WTC11 (cell line): ENCODE data around the gene NCAM2. TPM values are rescaled to one million over a fixed set of nuclear protein-coding genes. Genes with fewer than 3 reads are reported as not detected.
A peak's percentile ranks its signal among the peaks of the same experiment; 100 is the strongest.

Source experiments
- ATAC-seq: fragments of 200-7000 bp; cut with Tn5 transposase; 2 replicates; pipeline ENCODE4 v1.10.0; 2021; ENCODE audit warnings: mild to moderate bottlenecking, moderate library complexity
- CTCF ChIA-PET: fragments of 300-600 bp; sonication (Branson Sonifier 250); formaldehyde crosslinking; loops from one replicate; lab custom pipeline; 2021; ENCODE audit warnings: antibody characterized with exemption; lab: Charles Lee
- POLR2A ChIA-PET: fragments of 350-600 bp; sonication (Branson Sonifier 250); formaldehyde crosslinking; loops from one replicate; lab custom pipeline; 2021; ENCODE audit warnings: antibody characterized with exemption; lab: Charles Lee
- DNase-seq: peaks from one replicate; pipeline ENCODE4 v3.0.0; 2021; ENCODE audit warnings: low spot score
- H3K27ac Mint-ChIP-seq: 2 replicates; pipeline ENCODE4 v1.8.0; 2021; ENCODE audit warnings: mixed read lengths
- H3K27me3 Mint-ChIP-seq: 2 replicates; pipeline ENCODE4 v1.8.0; 2021; ENCODE audit warnings: low read depth, mild to moderate bottlenecking, moderate library complexity, mixed read lengths
- H3K36me3 Mint-ChIP-seq: 2 replicates; pipeline ENCODE4 v1.8.0; 2021; ENCODE audit warnings: mixed read lengths
- H3K4me1 Mint-ChIP-seq: 2 replicates; pipeline ENCODE4 v1.8.0; 2022; ENCODE audit warnings: mixed read lengths
- H3K4me3 Mint-ChIP-seq: 2 replicates; pipeline ENCODE4 v1.8.0; 2021; ENCODE audit warnings: mild to moderate bottlenecking, moderate library complexity, mixed read lengths
- H3K9me3 Mint-ChIP-seq: 2 replicates; pipeline ENCODE4 v1.8.0; 2021; ENCODE audit warnings: mixed read lengths
- AFF4 ChIP-seq: sonication (generic); formaldehyde crosslinking; IDR thresholded peaks from 2 replicates; pipeline ENCODE4 v1.8.1; 2023; ENCODE audit warnings: mild to moderate bottlenecking, missing genetic modification reagents, borderline replicate concordance
- CREM ChIP-seq: sonication (generic); formaldehyde crosslinking; IDR thresholded peaks from 2 replicates; pipeline ENCODE4 v1.8.1; 2022; ENCODE audit warnings: mild to moderate bottlenecking, missing genetic modification reagents, moderate library complexity
- CTCF ChIP-seq: fragments of 200-600 bp; IDR thresholded peaks from 2 replicates; pipeline ENCODE4 v1.8.0; 2022; ENCODE audit warnings: antibody characterized with exemption
- ELF4 ChIP-seq: sonication (generic); formaldehyde crosslinking; IDR thresholded peaks from 2 replicates; pipeline ENCODE4 v1.8.1; 2022; ENCODE audit warnings: low read depth, mild to moderate bottlenecking, moderate library complexity, missing genetic modification reagents
- ESRRA ChIP-seq: sonication (generic); formaldehyde crosslinking; IDR thresholded peaks from 2 replicates; pipeline ENCODE4 v1.8.1; 2022; ENCODE audit warnings: mild to moderate bottlenecking, missing genetic modification reagents, borderline replicate concordance
- ETV6 ChIP-seq: sonication (generic); formaldehyde crosslinking; IDR thresholded peaks from 2 replicates; pipeline ENCODE4 v1.8.1; 2022; ENCODE audit warnings: mild to moderate bottlenecking, missing genetic modification reagents
- FOXP1 ChIP-seq: sonication (generic); formaldehyde crosslinking; IDR thresholded peaks from 2 replicates; pipeline ENCODE4 v1.8.0; 2022; ENCODE audit warnings: missing genetic modification reagents, mild to moderate bottlenecking, moderate library complexity, borderline replicate concordance
- GTF2I ChIP-seq: fragments of 250-450 bp; sonication (Bioruptor Pico); conservative IDR thresholded peaks from 2 replicates; pipeline ENCODE4 v1.4.0; 2021; ENCODE audit warnings: mild to moderate bottlenecking
- JUN ChIP-seq: sonication (generic); formaldehyde crosslinking; IDR thresholded peaks from 2 replicates; pipeline ENCODE4 v1.8.0; 2023; ENCODE audit warnings: mild to moderate bottlenecking, missing genetic modification reagents
- NR1H2 ChIP-seq: sonication (generic); formaldehyde crosslinking; IDR thresholded peaks from 2 replicates; pipeline ENCODE4 v1.9.0; 2021; ENCODE audit warnings: mild to moderate bottlenecking, moderate library complexity, missing genetic modification reagents
- SMAD3 ChIP-seq: sonication (generic); formaldehyde crosslinking; IDR thresholded peaks from 2 replicates; pipeline ENCODE4 v1.8.0; 2022; ENCODE audit warnings: missing genetic modification reagents, mild to moderate bottlenecking, borderline replicate concordance
- TCF7 ChIP-seq: sonication (generic); formaldehyde crosslinking; IDR thresholded peaks from 2 replicates; pipeline ENCODE4 v1.8.0; 2022; ENCODE audit warnings: mild to moderate bottlenecking, low read depth, missing genetic modification reagents, moderate library complexity
- TEAD4 ChIP-seq: sonication (generic); formaldehyde crosslinking; IDR thresholded peaks from 2 replicates; pipeline ENCODE4 v1.8.0; 2022; ENCODE audit warnings: mild to moderate bottlenecking, missing genetic modification reagents
- ZNF121 ChIP-seq: sonication (generic); formaldehyde crosslinking; IDR thresholded peaks from 2 replicates; pipeline ENCODE4 v1.8.0; 2023; ENCODE audit warnings: missing genetic modification reagents
- ZNF232 ChIP-seq: sonication (generic); formaldehyde crosslinking; IDR thresholded peaks from 2 replicates; pipeline ENCODE4 v1.8.0; 2022; ENCODE audit warnings: mild to moderate bottlenecking, missing genetic modification reagents
- ZNF317 ChIP-seq: sonication (generic); formaldehyde crosslinking; IDR thresholded peaks from 2 replicates; pipeline ENCODE4 v1.8.1; 2023; ENCODE audit warnings: low read depth, mild to moderate bottlenecking, moderate library complexity, missing genetic modification reagents, borderline replicate concordance
- ZNF396 ChIP-seq: fragments of 250-450 bp; sonication (Bioruptor Pico); IDR thresholded peaks from 2 replicates; pipeline ENCODE4 v1.8.0; 2021; ENCODE audit warnings: mild to moderate bottlenecking, moderate library complexity, borderline replicate concordance
- ZNF671 ChIP-seq: fragments of 250-450 bp; sonication (Bioruptor Pico); IDR thresholded peaks from 2 replicates; pipeline ENCODE4 v1.8.0; 2021; ENCODE audit warnings: mild to moderate bottlenecking
- total RNA-seq: library from RNA; stranded (reverse); gene quantifications from 3 replicates; pipeline ENCODE4 v1.2.3, GENCODE V29; 2021
- TF ChIP-seq, protein P1 (sequence below): sonication (generic); formaldehyde crosslinking; IDR thresholded peaks from 2 replicates; pipeline ENCODE4 v1.8.0; 2022; ENCODE audit warnings: mild to moderate bottlenecking, missing genetic modification reagents
- TF ChIP-seq, protein P2 (sequence below): sonication (generic); formaldehyde crosslinking; IDR thresholded peaks from 2 replicates; pipeline ENCODE4 v1.8.0; 2023; ENCODE audit warnings: missing genetic modification reagents
- TF ChIP-seq, protein P3 (sequence below): sonication (generic); formaldehyde crosslinking; IDR thresholded peaks from 2 replicates; pipeline ENCODE4 v1.8.1; 2022; ENCODE audit warnings: low read depth, mild to moderate bottlenecking, moderate library complexity, missing genetic modification reagents, borderline replicate concordance
- TF ChIP-seq, protein P4 (sequence below): sonication (generic); formaldehyde crosslinking; IDR thresholded peaks from 2 replicates; pipeline ENCODE4 v1.8.1; 2022; ENCODE audit warnings: low read depth, missing genetic modification reagents, borderline replicate concordance

The NCAM2 gene
- total RNA-seq, 1 experiment from 2014 or later = 1.6 TPM

DNA sequence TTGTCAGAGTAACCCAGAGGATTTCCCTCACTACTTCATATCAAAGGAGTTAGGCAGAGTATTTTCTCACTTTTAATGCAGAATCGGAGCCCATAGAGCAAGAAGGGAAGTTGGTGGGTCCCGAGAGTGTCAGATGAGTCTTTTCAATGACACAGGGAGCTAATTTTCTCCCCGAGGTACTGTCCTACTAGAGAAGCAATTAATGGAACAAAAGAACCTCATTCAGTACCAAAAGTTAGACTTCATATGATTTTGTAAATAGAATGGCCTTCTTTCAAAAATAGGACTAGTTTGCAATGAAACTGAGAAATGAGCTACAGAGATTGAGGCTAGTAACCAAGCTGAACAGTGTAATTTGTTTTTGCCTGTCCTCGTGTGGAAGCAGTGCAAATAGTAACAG lies 3.9 kb downstream of the NCAM2 start:
- Mint-ChIP-seq H3K27me3 (peaks cover 20% of the 10 kb centered on the region), H3K36me3 (no peaks in the 10 kb centered on the region), H3K9me3 (no peaks in the 10 kb centered on the region), H3K27ac (no peak overlapping the region), H3K4me3 (no peak overlapping the region), H3K4me1 (peaks cover 12% of the 10 kb centered on the region)
- ChIA-PET POLR2A (no interaction called here), CTCF (interaction anchor here (0.6 to 1.4 kb wide), 4 partner anchors 9 to 327 kb away, joined by 3 to 4 read pairs (median 3); no protein-coding TSS in a partner anchor)
- ATAC-seq = no peak
- TF ChIP-seq TEAD4 (CRISPR knock-in tag) (no peak), NR1H2 (CRISPR knock-in tag) (no peak), ELF4 (CRISPR knock-in tag) (no peak), ZNF396 (CRISPR knock-in tag) (no peak), FOXP1 (CRISPR knock-in tag) (no peak), ESRRA (CRISPR knock-in tag) (no peak)
- TF ChIP-seq, protein P1, sequence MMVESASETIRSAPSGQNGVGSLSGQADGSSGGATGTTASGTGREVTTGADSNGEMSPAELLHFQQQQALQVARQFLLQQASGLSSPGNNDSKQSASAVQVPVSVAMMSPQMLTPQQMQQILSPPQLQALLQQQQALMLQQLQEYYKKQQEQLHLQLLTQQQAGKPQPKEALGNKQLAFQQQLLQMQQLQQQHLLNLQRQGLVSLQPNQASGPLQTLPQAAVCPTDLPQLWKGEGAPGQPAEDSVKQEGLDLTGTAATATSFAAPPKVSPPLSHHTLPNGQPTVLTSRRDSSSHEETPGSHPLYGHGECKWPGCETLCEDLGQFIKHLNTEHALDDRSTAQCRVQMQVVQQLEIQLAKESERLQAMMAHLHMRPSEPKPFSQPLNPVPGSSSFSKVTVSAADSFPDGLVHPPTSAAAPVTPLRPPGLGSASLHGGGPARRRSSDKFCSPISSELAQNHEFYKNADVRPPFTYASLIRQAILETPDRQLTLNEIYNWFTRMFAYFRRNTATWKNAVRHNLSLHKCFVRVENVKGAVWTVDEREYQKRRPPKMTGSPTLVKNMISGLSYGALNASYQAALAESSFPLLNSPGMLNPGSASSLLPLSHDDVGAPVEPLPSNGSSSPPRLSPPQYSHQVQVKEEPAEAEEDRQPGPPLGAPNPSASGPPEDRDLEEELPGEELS (CRISPR knock-in tag) = no peak
- TF ChIP-seq, all 79 proteins: peak for 0
- no peak for DNase-seq

DNA sequence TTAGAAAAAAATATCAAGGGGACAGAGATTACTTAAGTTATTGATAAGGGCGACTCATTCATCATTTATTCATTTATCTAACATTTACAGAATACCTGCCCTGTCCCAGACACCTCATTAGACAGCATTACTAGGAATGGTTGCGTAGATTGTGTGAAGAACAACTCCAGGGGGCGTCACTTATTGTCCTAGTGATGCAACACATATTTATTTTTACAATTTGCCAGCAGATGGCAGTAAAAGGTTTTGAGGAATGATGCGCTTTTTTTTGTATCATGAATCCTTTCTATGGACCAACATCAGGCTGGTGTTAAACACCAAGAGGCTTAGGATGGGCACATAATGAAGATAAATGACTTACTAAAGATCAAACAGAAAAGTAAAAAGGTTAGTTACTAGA lies 5.5 kb downstream of the NCAM2 start:
- Mint-ChIP-seq H3K27me3 (peaks cover 7% of the 10 kb centered on the region), H3K9me3 (no peaks in the 10 kb centered on the region), H3K36me3 (no peaks in the 10 kb centered on the region), H3K4me3 (no peak overlapping the region), H3K4me1 (peaks cover 12% of the 10 kb centered on the region), H3K27ac (no peak overlapping the region)
- TF ChIP-seq SMAD3 (no peak), CTCF (peak; percentile 41), CREM (CRISPR knock-in tag) (no peak), ZNF232 (CRISPR knock-in tag) (no peak)
- CTCF ChIA-PET = interaction anchor here (0.9 to 2.0 kb wide), 2 partner anchors 60 to 98 kb away, joined by 4 to 23 read pairs; no protein-coding TSS in a partner anchor
- ATAC-seq = peak; percentile 69
- DNase-seq = peak; percentile 24
- POLR2A ChIA-PET = no interaction called here

- no peak for ATAC-seq
- no peak overlapping the region for H3K27ac Mint-ChIP-seq
- POLR2A ChIA-PET = no interaction called here
- no peaks in the 10 kb centered on the region for H3K9me3 Mint-ChIP-seq
- CTCF ChIA-PET = no interaction called here
- H3K27me3 Mint-ChIP-seq = no peaks in the 10 kb centered on the region
- H3K4me1 Mint-ChIP-seq = peaks cover 29% of the 10 kb centered on the region
- H3K4me3 Mint-ChIP-seq = no peak overlapping the region
- no peaks in the 10 kb centered on the region for H3K36me3 Mint-ChIP-seq
- no peak for DNase-seq
- no peak for TF ChIP-seq ZNF671 (CRISPR knock-in tag)
- no peak for TF ChIP-seq TCF7
- no peak for TF ChIP-seq JUN
- TF ChIP-seq TEAD4 (CRISPR knock-in tag) = no peak
- no peak for TF ChIP-seq ZNF121 (CRISPR knock-in tag)
- TF ChIP-seq, protein P2, sequence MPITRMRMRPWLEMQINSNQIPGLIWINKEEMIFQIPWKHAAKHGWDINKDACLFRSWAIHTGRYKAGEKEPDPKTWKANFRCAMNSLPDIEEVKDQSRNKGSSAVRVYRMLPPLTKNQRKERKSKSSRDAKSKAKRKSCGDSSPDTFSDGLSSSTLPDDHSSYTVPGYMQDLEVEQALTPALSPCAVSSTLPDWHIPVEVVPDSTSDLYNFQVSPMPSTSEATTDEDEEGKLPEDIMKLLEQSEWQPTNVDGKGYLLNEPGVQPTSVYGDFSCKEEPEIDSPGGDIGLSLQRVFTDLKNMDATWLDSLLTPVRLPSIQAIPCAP = no peak
- no peak for TF ChIP-seq ETV6
- TF ChIP-seq AFF4 (CRISPR knock-in tag) = no peak
- TF ChIP-seq, protein P3, sequence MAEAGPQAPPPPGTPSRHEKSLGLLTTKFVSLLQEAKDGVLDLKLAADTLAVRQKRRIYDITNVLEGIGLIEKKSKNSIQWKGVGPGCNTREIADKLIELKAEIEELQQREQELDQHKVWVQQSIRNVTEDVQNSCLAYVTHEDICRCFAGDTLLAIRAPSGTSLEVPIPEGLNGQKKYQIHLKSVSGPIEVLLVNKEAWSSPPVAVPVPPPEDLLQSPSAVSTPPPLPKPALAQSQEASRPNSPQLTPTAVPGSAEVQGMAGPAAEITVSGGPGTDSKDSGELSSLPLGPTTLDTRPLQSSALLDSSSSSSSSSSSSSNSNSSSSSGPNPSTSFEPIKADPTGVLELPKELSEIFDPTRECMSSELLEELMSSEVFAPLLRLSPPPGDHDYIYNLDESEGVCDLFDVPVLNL (CRISPR knock-in tag) = no peak
- TF ChIP-seq ZNF317 (CRISPR knock-in tag) = no peak
- TF ChIP-seq, protein P4, sequence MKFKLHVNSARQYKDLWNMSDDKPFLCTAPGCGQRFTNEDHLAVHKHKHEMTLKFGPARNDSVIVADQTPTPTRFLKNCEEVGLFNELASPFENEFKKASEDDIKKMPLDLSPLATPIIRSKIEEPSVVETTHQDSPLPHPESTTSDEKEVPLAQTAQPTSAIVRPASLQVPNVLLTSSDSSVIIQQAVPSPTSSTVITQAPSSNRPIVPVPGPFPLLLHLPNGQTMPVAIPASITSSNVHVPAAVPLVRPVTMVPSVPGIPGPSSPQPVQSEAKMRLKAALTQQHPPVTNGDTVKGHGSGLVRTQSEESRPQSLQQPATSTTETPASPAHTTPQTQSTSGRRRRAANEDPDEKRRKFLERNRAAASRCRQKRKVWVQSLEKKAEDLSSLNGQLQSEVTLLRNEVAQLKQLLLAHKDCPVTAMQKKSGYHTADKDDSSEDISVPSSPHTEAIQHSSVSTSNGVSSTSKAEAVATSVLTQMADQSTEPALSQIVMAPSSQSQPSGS = no peak
- TF ChIP-seq GTF2I = no peak
Measured at GRCh38 chr21:21007606-21008005, 9.4 kb downstream of the NCAM2 start.
